Large intestine (tissue), 3 donors: ENCODE results near the gene UCK1. TPM values are rescaled to one million over a fixed set of nuclear protein-coding genes. Genes with fewer than 3 reads are reported as not detected.

ENCODE experiments used
- DNase-seq, 2 donors: peaks; one replicate each; pipeline versions ENCODE4 v3.0.0 to v3.0.0-alpha.2; 2013
- H3K27ac ChIP-seq: one replicate; pipeline ENCODE4 v1.5.1; 2013; ENCODE audit warnings: low read length
- H3K27me3 ChIP-seq: 2 replicates; pipeline ENCODE4 v1.6.1; 2013; ENCODE audit warnings: low read length; ENCODE audit not compliant: control insufficient read depth, insufficient read depth
- H3K36me3 ChIP-seq: 2 replicates; pipeline ENCODE4 v1.6.1; 2013; ENCODE audit warnings: low read length; ENCODE audit not compliant: control insufficient read depth, insufficient read depth
- H3K4me1 ChIP-seq: one replicate; pipeline ENCODE4 v1.6.1; 2013; ENCODE audit warnings: low read length; ENCODE audit not compliant: control insufficient read depth, insufficient read depth
- H3K4me3 ChIP-seq: one replicate; pipeline ENCODE4 v1.5.1; 2013; ENCODE audit warnings: low read length
- H3K9me3 ChIP-seq: one replicate; pipeline ENCODE4 v1.6.1; 2013; ENCODE audit warnings: mild to moderate bottlenecking, low read depth, low read length, moderate library complexity; ENCODE audit not compliant: control insufficient read depth
- WGBS: methylation state at CpG from one replicate; pipeline ENCODE4 v1.1.5; 2013; ENCODE audit warnings: low lambda C conversion rate; ENCODE audit not compliant: insufficient coverage; 5-methylcytosine and 5-hydroxymethylcytosine counted together
- polyA plus RNA-seq: library from polyadenylated mRNA; unstranded; fragments of 120-200 nt; gene quantifications from one replicate; pipeline ENCODE4 v1.2.1, GENCODE V29; 2013

The UCK1 gene
- polyA plus RNA-seq, 1 donor, result 33.9 TPM

DNA sequence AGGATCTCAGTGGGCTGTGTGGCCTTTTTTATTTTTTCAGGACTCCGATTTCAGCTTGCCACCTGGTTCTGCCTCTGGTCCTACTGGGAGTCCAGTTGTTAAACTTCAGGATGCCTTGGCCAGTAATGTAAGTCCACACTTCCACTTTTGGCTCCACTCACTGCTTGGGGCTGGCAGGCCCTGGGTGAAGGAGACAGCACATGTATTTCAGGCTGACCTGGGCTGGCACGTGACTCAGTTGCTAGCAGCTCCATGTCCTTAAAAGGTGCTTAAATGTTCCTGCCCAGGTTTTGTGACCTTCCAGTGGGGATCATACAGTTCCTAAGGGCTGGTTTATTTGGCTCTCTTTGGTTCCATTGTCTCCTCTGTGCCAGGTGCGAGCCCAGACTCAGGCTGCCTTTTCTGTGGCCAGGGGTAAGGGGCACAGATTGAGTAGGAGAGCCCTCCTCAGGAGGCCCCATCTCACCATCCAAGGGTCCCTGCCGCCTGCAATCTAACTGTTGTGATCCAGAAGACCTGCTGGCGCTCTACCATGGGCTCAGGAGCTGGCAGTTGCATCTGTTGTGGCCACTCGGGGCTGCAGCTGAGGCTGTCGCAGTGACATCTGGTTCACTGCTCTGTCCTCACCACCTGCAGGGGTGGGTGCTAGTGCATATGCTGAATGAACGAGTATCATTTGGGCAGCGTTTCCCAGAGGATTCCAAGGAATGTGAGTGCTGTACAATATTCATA lies 47.6 kb downstream of the UCK1 start:
- Histone ChIP-seq H3K4me1 (no peaks in the 10 kb centered on the region), H3K4me3 (no peak overlapping the region), H3K27me3 (no peaks in the 10 kb centered on the region), H3K27ac (no peak overlapping the region), H3K9me3 (no peaks in the 10 kb centered on the region), H3K36me3 (peaks cover 97% of the 10 kb centered on the region)
- whole genome bisulfite sequencing, result no CpG with 5 or more reads among the region's 9 CpGs
- DNase-seq, result no peak

DNA sequence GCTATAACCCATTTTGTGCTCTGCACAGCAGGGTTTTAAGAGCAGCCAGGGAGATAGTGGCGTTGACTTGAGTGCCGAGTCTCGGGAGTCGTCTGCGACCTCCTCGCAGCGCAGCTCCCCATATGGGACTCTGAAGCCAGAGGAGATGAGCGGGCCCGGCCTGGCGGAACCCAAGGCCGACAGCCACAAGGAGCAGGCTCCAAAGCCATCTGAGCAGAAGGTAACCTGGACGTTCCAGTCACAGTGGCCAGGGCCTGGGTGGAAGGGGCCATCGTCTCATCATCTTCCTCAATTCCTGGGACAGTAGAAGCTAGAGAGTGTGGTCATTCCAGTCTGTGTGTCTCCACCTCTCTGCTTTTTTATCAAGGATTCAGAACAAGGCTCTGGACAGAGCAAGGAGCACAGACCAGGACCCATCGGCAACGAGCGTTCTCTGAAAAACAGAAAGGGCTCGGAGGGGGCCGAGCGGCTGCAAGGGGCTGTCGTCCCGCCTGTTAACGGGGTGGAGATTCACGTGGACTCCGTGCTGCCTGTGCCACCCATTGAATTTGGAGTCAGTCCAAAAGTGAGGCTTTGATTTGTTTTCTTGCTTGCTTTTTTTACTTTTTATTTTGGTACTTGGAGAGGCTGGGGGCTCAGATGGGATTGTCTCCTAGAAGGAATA lies 48.6 kb downstream of the UCK1 start:
- no peaks in the 10 kb centered on the region for H3K4me1 ChIP-seq
- DNase-seq, result no peak
- peaks cover 97% of the 10 kb centered on the region for H3K36me3 ChIP-seq
- no peak overlapping the region for H3K4me3 ChIP-seq
- H3K27ac ChIP-seq, result no peak overlapping the region
- no peaks in the 10 kb centered on the region for H3K9me3 ChIP-seq
- H3K27me3 ChIP-seq, result no peaks in the 10 kb centered on the region
- no CpG with 5 or more reads among the region's 24 CpGs for WGBS

DNA sequence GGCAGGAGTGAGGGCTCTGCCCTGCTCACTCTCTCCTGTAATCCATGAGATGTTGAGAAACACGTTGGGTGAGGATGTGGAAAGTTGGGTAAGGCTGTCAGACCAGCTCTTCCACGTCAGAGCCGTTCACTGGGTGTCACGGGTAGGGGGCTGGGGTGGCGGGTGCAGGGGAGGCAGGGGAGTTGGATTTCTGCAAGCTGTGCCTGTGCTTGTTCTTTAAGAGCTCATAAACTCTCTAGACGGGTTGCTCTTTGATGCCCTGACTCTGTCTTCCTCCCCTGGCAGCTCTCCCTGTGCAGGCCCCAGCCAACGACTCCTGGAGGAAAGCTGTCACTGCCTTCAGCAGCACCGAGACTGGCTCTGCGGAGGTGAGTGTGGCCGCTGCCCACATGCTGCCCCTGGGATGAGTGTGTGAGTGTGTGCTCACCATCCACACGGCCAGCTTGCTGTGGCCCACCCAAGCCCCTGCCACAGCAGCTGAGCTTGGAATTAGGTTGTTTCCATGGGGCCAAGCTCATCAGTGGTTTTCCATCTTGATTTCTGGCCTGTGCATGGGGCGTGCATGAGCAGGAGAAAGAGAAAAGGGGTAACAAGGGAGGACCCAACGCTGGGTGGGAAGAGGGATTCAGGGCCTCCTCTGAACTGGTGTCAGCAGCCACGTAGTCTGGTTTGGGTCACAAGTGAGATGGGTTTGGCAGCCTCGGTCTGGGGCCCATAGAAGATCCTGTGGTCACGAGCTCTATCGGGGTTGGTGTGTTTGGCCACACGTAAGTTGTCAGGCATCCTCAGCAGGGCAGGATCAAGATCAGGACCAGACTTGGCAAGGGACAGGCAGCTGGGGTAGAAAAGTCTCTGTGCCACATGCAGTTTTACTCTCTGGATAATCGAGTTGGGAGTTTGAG lies 49.4 kb downstream of the UCK1 start:
- 80% methylated on average over 1 of the region's 19 CpGs for WGBS
- H3K27me3 ChIP-seq, result no peaks in the 10 kb centered on the region
- no peaks in the 10 kb centered on the region for H3K9me3 ChIP-seq
- DNase-seq, result no peak
- H3K4me3 ChIP-seq, result no peak overlapping the region
- H3K27ac ChIP-seq, result no peak overlapping the region
- H3K36me3 ChIP-seq, result peaks cover 97% of the 10 kb centered on the region
- H3K4me1 ChIP-seq, result no peaks in the 10 kb centered on the region

DNA sequence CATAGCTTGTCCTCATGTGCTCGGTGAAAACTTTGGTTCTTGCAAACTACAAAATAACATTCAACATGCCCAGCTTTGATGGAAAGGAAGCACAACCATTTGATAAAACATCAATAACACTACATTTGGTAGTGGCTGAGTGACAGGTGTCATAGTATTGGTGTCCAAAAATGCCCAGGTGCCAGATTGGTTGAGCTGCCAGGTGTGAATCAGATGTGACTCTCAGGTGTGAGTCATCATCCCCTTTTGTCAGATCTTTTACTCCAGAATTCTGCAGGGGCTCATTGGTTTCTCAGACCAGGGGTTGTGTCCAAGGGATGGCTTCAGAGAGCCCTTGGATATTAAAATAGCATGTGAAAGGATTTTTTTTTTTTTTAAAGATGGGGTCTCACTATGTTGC lies 50.8 kb downstream of the UCK1 start:
- Histone ChIP-seq H3K36me3 (peaks cover 97% of the 10 kb centered on the region), H3K4me3 (no peak overlapping the region), H3K4me1 (no peaks in the 10 kb centered on the region), H3K27me3 (no peaks in the 10 kb centered on the region), H3K27ac (no peak overlapping the region), H3K9me3 (peaks cover under 1% of the 10 kb centered on the region)
- DNase-seq, result no peak
- 100% methylated on average over 1 of the region's 1 CpG for WGBS

DNA sequence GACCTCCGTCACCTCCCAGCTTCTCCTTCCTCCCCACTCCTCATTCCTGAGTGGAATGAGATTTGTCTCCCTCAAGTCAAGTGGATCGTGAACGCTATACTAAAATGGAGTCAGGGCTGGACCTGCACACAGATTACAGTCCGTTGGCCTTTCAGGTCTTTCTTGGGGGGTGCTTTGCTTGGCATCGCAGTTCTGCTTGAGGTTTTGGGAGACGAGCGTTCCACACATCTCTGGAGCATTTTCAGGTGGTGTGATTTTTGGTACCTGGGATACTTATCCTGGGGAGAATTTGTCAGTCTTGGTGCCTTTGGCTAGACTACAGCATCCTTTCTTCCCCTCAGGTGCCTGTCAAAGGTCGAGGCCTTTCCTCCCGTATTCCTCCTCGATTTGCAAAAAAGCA lies 52.2 kb downstream of the UCK1 start:
- H3K36me3 ChIP-seq, result peaks cover 97% of the 10 kb centered on the region
- H3K9me3 ChIP-seq, result peaks cover 2% of the 10 kb centered on the region
- WGBS, result no CpG with 5 or more reads among the region's 10 CpGs

DNA sequence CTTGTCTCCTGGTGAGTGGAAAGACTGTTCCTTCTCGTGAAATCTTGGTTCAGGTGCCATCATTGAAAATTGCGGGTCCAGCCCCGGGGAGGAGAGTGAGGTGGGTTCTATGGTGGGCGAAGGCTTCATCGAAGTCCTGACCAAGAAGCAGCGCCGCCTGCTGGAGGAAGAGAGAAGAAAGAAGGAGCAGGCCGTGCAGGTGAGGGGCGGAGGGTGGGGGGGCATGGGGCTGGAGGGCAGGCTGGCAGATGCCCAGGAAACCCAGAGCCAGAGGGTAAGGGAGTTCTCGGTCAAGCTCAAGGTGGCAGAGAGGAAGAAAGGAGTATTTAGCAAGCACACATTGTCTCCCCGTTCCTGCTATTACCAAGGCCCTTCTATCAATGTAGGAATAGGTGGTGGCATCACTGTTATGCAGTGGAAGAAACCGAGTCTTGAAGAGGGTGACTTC lies 52.6 kb downstream of the UCK1 start:
- H3K27ac ChIP-seq, result no peak overlapping the region
- H3K36me3 ChIP-seq, result peaks cover 97% of the 10 kb centered on the region
- no peak overlapping the region for H3K4me3 ChIP-seq
- no peaks in the 10 kb centered on the region for H3K4me1 ChIP-seq
- H3K9me3 ChIP-seq, result peaks cover 2% of the 10 kb centered on the region
- DNase-seq, result no peak
- H3K27me3 ChIP-seq, result no peaks in the 10 kb centered on the region
- WGBS, result no CpG with 5 or more reads among the region's 12 CpGs

More for the DNA sequence above, 52.2 kb downstream of the UCK1 start:
- Histone ChIP-seq H3K27ac (no peak overlapping the region), H3K4me1 (no peaks in the 10 kb centered on the region), H3K4me3 (no peak overlapping the region), H3K27me3 (no peaks in the 10 kb centered on the region)
- no peak for DNase-seq

DNA sequence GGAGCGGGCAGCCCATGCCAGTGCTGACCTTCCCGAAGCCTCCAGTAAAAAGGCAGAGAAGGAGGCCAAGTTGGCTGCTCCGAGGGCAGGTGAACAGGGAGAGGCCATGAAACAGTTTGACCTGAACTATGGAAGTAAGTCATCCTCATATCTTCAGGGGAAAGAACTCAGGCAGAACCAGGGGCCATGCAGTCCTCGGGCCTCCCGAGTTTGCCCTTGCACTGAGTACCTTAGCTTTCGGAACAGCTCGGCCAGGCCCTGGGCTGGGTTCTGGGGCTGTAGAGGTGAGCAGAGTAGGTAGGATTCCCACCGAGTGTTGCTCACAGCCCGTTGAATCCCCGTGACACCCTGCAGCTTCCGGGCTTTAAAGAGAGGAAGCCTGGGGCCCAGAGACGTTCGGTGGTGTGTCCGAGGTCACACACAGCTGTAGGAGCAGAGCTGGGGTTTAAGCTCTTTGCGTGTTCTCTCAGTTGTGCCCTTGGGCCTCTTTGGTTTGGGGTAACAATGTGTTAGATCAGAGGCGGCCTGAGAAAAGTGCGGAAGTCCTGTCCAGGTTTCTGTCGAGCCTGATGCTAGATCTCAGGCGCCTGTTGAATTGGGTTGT lies 53.1 kb downstream of the UCK1 start:
- Histone ChIP-seq H3K9me3 (peaks cover 2% of the 10 kb centered on the region), H3K4me1 (peaks cover 3% of the 10 kb centered on the region), H3K4me3 (no peak overlapping the region), H3K27me3 (no peaks in the 10 kb centered on the region), H3K27ac (no peak overlapping the region), H3K36me3 (peaks cover 97% of the 10 kb centered on the region)
- DNase-seq, result no peak
- WGBS, result no CpG with 5 or more reads among the region's 19 CpGs

DNA sequence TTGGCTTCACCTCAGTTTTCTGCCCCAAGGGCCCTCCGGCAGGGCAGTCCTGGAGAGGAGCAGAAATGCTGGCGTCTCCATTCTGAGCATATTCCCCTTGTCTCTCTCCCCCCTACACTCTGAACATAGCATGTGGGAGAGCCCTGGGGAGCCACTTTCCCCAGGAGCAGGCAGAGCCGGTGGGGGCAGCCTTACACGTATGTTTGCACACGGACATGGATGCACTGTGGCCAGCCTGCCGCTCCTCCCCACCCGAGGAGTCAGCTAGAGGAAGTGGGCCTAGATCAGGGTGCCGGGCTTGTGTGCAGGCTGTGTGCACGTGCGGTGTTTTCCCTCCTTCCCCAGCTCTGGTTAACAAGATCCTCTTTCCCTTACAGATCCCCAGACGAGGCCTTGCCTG lies 53.7 kb downstream of the UCK1 start:
- Histone ChIP-seq H3K4me1 (peaks cover 6% of the 10 kb centered on the region), H3K9me3 (peaks cover 2% of the 10 kb centered on the region), H3K4me3 (no peak overlapping the region), H3K36me3 (peaks cover 96% of the 10 kb centered on the region), H3K27me3 (no peaks in the 10 kb centered on the region), H3K27ac (no peak overlapping the region)
- no peak for DNase-seq
- WGBS, result no CpG with 5 or more reads among the region's 11 CpGs

DNA sequence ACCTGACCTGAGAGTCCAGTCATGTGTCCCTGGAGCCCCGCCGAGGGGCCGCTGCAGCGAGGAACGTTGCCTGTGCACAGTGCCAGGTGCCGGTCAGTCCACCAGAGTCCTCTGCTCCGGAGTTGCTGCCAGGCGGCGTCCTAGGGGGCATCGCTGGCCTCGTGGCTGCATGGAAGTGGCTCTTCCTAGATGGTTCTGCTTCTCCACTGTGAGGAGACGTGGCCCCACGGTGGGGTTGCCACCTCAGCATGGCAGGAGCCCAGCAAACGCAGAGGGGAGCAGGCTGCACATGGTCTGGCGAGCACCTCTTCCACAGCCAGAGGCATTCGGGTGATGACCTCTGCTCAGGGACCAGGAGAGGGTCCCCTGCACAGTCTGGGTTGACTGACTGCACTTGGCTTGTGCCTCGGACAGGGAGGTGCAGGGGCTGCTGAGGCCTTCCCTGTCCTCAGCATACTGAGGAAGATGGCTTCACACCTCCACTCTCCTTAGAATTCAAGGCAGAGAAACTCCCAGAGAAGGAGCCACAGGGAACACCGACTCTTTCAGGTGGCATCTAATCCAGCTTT lies 54.2 kb downstream of the UCK1 start:
- H3K4me1 ChIP-seq, result peaks cover 6% of the 10 kb centered on the region
- H3K4me3 ChIP-seq, result no peak overlapping the region
- WGBS, result no CpG with 5 or more reads among the region's 18 CpGs
- no peaks in the 10 kb centered on the region for H3K27me3 ChIP-seq
- DNase-seq, result no peak
- H3K36me3 ChIP-seq, result peaks cover 91% of the 10 kb centered on the region
- H3K9me3 ChIP-seq, result peaks cover 2% of the 10 kb centered on the region
- H3K27ac ChIP-seq, result no peak overlapping the region
